ENCODE data around the gene RPTOR. TPM values are rescaled to one million over a fixed set of nuclear protein-coding genes. Genes with fewer than 3 reads are reported as not detected.

The RPTOR gene
- total RNA-seq, 1 experiment from 2014 or later, result 58.0 TPM

GRCh38 chr17:80746262-80746935 lies 201.8 kb downstream of the RPTOR start:
- TF ChIP-seq REST (IDR thresholded peaks at IDR 0.05; ENCODE audit: insufficient read depth in 1 of 2, low read depth in 2 of 2, low read length in 1 of 2), result no peak
- no peak for TF ChIP-seq TCF7L2 (IDR thresholded peaks at IDR 0.05; ENCODE audit: low read depth, low read length)
- no peak for TF ChIP-seq POLR2AphosphoS5 (IDR thresholded peaks at IDR 0.05; ENCODE audit: low read depth, low read length)
- TF ChIP-seq CTCF (IDR thresholded peaks at IDR 0.05), result no peak
- no peak for TF ChIP-seq SIN3A (IDR thresholded peaks at IDR 0.05; ENCODE audit: borderline replicate concordance, insufficient read depth, low read depth, low read length)
- no peaks in the 10 kb centered on the region for H3K9me3 ChIP-seq (ENCODE audit: control insufficient read depth, insufficient read depth, low read depth, low read length)
- no peaks in the 10 kb centered on the region for H3K36me3 ChIP-seq (ENCODE audit: control insufficient read depth, insufficient read depth, low read length)
- in situ Hi-C loops (cut with HindIII; ENCODE audit: low pct_unique_long_range_greater_than_20kb, low sequenced_read_pairs), result no loop called here
- intact Hi-C loops (cut with micrococcal nuclease; ENCODE audit: unreplicated experiment), result no loop called here
- ATAC-seq (no peak), DNase-seq (ENCODE audit: low read depth, low spot score) (no peak)
- ChIA-PET CTCF (no interaction called here), POLR2A (no interaction called here)
- H3K27me3 ChIP-seq (ENCODE audit: control insufficient read depth, insufficient read depth, low read length), result no peaks in the 10 kb centered on the region
- no peaks in the 10 kb centered on the region for H3K4me1 ChIP-seq (ENCODE audit: control insufficient read depth, insufficient read depth, low read length)
- no peak overlapping the region for H3K4me3 ChIP-seq (ENCODE audit: low read depth in 2 of 2, low read length in 2 of 2)
- no TSS peak for BruUV-seq (replicated peaks)
- no peak overlapping the region for H3K27ac ChIP-seq (ENCODE audit: low read length)

- H3K36me3 ChIP-seq (ENCODE audit: control insufficient read depth, insufficient read depth, low read length), result no peaks in the 10 kb centered on the region
- no peaks in the 10 kb centered on the region for H3K27me3 ChIP-seq (ENCODE audit: control insufficient read depth, insufficient read depth, low read length)
- BruUV-seq (replicated peaks), result no TSS peak
- ATAC-seq, result no peak
- no peak for TF ChIP-seq CTCF (IDR thresholded peaks at IDR 0.05)
- no peak for TF ChIP-seq SIN3A (IDR thresholded peaks at IDR 0.05; ENCODE audit: borderline replicate concordance, insufficient read depth, low read depth, low read length)
- no peak for TF ChIP-seq TCF7L2 (IDR thresholded peaks at IDR 0.05; ENCODE audit: low read depth, low read length)
- no peak for TF ChIP-seq REST (IDR thresholded peaks at IDR 0.05; ENCODE audit: insufficient read depth in 1 of 2, low read depth in 2 of 2, low read length in 1 of 2)
- TF ChIP-seq POLR2AphosphoS5 (IDR thresholded peaks at IDR 0.05; ENCODE audit: low read depth, low read length), result no peak
- ChIA-PET POLR2A (no interaction called here), CTCF (no interaction called here)
- intact Hi-C loops (cut with micrococcal nuclease; ENCODE audit: unreplicated experiment) (no loop called here), in situ Hi-C loops (cut with HindIII; ENCODE audit: low pct_unique_long_range_greater_than_20kb, low sequenced_read_pairs) (no loop called here)
- no peak overlapping the region for H3K27ac ChIP-seq (ENCODE audit: low read length)
- no peak overlapping the region for H3K4me3 ChIP-seq (ENCODE audit: low read depth in 2 of 2, low read length in 2 of 2)
- H3K4me1 ChIP-seq (ENCODE audit: control insufficient read depth, insufficient read depth, low read length), result no peaks in the 10 kb centered on the region
- no peak for DNase-seq (ENCODE audit: low read depth, low spot score)
- no peaks in the 10 kb centered on the region for H3K9me3 ChIP-seq (ENCODE audit: control insufficient read depth, insufficient read depth, low read depth, low read length)
Measured at GRCh38 chr17:80747469-80747868, 202.8 kb downstream of the RPTOR start.
